Prostate gland (tissue), 2 donors: ENCODE results near the gene GRM8. TPM values are rescaled to one million over a fixed set of nuclear protein-coding genes. Genes with fewer than 3 reads are reported as not detected.

Source experiments
- DNase-seq: peaks from one replicate; pipeline ENCODE4 v3.0.0-alpha.2; 2019; ENCODE audit warnings: low spot score
- H3K27ac ChIP-seq, 2 donors: fragments of 200-600 bp; sonication (generic); 2 replicates each; pipeline ENCODE4 v1.5.1; 2017 to 2019
- H3K27me3 ChIP-seq: fragments of 200-600 bp; sonication (generic); replicated peaks from 2 replicates; pipeline ENCODE4 v1.5.1; 2019; ENCODE audit not compliant: insufficient read depth
- H3K36me3 ChIP-seq, 2 donors: fragments of 200-600 bp; sonication (generic); 1 replicate in 1 of 2; 2 replicates in 1 of 2; pipeline versions ENCODE4 v1.5.1 to v1.8.1; 2017 to 2019
- H3K4me1 ChIP-seq: fragments of 200-600 bp; sonication (generic); replicated peaks from 2 replicates; pipeline ENCODE4 v1.5.1; 2019
- H3K4me3 ChIP-seq, 2 donors: fragments of 200-600 bp; sonication (generic); 2 replicates each; pipeline ENCODE4 v1.5.1; 2017 to 2019
- H3K9me3 ChIP-seq: fragments of 200-600 bp; sonication (generic); 2 replicates; pipeline ENCODE4 v1.5.1; 2017
- CTCF ChIP-seq, 4 experiments: fragments of 200-600 bp in 2 of 4; fragments of 450-650 bp in 2 of 4; sonication (generic) in 2 of 4; IDR thresholded peaks; 1 replicate in 3 of 4; 2 replicates in 1 of 4; pipeline ENCODE4 v1.5.1; 2016 to 2019; ENCODE audit warnings: antibody characterized with exemption in 4 of 4, mild to moderate bottlenecking in 2 of 4, moderate library complexity in 2 of 4
- POLR2A ChIP-seq: fragments of 450-650 bp; IDR thresholded peaks from one replicate; pipeline ENCODE4 v1.6.1; 2016; ENCODE audit warnings: antibody characterized with exemption, mild to moderate bottlenecking
- POLR2AphosphoS5 ChIP-seq: sonication (generic); formaldehyde crosslinking; IDR thresholded peaks from one replicate; pipeline ENCODE4 v1.6.1; 2017; ENCODE audit warnings: antibody characterized with exemption
- WGBS: methylation state at CpG from one replicate; pipeline ENCODE4 v1.1.5; 2018; 5-methylcytosine and 5-hydroxymethylcytosine counted together
- intact Hi-C: fragments of 100-400 bp; cut with DNase I; formaldehyde crosslinking; loops from one replicate; pipeline ENCODE4 v1.14.2; 2022
- total RNA-seq, 2 donors: library from RNA; depleted of rRNA; stranded (reverse); fragments of >200 nt; gene quantifications; one replicate each; pipeline ENCODE4 v1.1.0, GENCODE V29; 2016

GRM8 gene
- total RNA-seq, 2 donors from 2014 or later, result 1.3 to 3.7 TPM

DNA sequence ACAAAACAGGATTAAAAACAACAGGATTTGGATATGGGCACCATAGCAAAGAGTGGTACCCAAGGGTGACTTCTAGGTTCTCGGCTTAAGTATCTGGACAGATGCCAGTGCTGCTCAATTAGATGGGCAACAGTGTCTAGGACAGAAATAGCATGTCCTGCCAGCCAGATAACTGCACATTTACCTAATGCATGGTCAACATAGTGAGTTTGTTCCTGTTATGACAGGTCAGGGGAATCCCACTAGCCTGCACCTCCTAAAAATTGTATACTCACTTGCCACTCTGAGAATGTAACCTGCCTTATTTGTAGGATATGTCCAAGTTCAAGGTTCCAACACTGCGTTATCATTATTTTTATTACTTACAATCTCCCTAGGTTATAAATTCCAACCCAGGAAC, 471.7 kb downstream of the GRM8 start:
- intact Hi-C loops, result no loop called here
- no peaks in the 10 kb centered on the region for H3K36me3 ChIP-seq
- TF ChIP-seq CTCF (IDR thresholded peaks at IDR 0.05) (no peak), POLR2AphosphoS5 (no peak), POLR2A (no peak)
- H3K4me1 ChIP-seq, result no peaks in the 10 kb centered on the region
- no peak overlapping the region for H3K4me3 ChIP-seq
- no peak for DNase-seq
- H3K27me3 ChIP-seq, result no peaks in the 10 kb centered on the region
- no peak overlapping the region for H3K27ac ChIP-seq
- no peaks in the 10 kb centered on the region for H3K9me3 ChIP-seq
- WGBS, result 73% methylated on average over 2 of the region's 2 CpGs

DNA sequence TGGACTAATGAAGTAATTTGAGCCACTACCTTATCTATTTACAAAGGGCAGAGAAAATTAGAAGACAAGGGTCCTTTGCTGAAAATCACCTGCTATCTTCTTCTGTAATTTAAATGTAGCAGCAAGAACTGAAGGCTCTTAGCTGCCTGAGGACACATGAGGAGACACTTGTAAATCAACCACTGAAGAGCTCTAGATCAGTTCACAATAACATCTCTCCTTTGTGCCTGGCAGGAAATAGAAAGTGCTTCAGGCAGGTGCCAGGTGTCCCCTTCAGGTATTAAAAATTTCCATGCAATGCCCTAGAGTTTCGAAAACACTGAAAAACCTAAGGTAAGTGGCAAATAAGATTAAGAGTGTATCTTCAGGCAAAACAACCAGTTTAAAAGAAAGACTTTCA, 474.6 kb downstream of the GRM8 start:
- no peak overlapping the region for H3K4me3 ChIP-seq
- H3K9me3 ChIP-seq, result no peaks in the 10 kb centered on the region
- no peaks in the 10 kb centered on the region for H3K36me3 ChIP-seq
- no peak overlapping the region for H3K27ac ChIP-seq
- no peak for DNase-seq
- intact Hi-C loops, result no loop called here
- H3K27me3 ChIP-seq, result no peaks in the 10 kb centered on the region
- 86% methylated on average over 1 of the region's 1 CpG for WGBS
- TF ChIP-seq CTCF (IDR thresholded peaks at IDR 0.05) (no peak), POLR2AphosphoS5 (no peak), POLR2A (no peak)
- H3K4me1 ChIP-seq, result no peaks in the 10 kb centered on the region

DNA sequence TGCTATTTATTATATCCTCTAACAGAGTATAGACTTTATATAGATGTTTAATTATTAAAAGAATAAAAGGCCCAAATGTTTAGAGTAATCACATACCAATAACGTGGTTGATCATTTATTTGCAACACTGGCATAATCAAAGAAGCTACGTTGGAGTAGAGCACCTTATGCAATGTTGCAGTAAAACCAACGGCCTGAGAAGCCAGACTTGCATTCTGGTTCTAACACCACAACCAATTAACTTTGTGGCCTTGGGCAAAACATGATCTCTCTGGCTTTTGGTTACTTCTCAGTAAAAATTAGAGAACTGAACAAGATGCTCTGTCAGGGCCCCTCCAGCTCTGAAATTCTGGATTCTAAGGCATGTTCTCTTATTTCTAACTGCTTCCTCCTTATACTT, 476.2 kb downstream of the GRM8 start:
- TF ChIP-seq CTCF (IDR thresholded peaks at IDR 0.05) (no peak), POLR2AphosphoS5 (no peak), POLR2A (no peak)
- no peaks in the 10 kb centered on the region for H3K36me3 ChIP-seq
- H3K9me3 ChIP-seq, result no peaks in the 10 kb centered on the region
- no peaks in the 10 kb centered on the region for H3K27me3 ChIP-seq
- no peak overlapping the region for H3K27ac ChIP-seq
- H3K4me3 ChIP-seq, result no peak overlapping the region
- 63% methylated on average over 3 of the region's 3 CpGs for WGBS
- intact Hi-C loops, result no loop called here
- no peaks in the 10 kb centered on the region for H3K4me1 ChIP-seq
- DNase-seq, result no peak

DNA sequence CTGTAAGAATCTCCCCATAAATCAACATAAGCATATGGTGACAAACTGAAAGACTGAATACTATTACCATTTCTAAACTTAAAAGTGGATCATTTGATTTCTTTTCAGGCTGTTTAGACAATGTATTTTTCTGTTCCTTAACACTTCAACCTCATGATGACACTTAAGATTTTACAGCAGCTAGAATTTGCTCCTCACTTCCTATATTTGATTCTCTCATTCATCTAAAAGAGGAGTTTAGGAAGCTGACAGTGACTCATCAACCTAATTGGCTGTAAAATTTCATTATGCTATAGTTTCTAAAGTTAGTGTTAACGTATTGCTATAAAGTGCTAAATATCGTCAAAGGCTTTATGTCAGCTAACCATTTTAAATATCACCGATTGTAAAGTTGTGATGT, 478.7 kb downstream of the GRM8 start:
- no peaks in the 10 kb centered on the region for H3K36me3 ChIP-seq
- H3K4me1 ChIP-seq, result no peaks in the 10 kb centered on the region
- no peak for DNase-seq
- intact Hi-C loops, result no loop called here
- no peak overlapping the region for H3K4me3 ChIP-seq
- no peaks in the 10 kb centered on the region for H3K9me3 ChIP-seq
- 57% methylated on average over 3 of the region's 3 CpGs for WGBS
- H3K27me3 ChIP-seq, result no peaks in the 10 kb centered on the region
- H3K27ac ChIP-seq, result no peak overlapping the region
- no peak for TF ChIP-seq POLR2A

- TF ChIP-seq POLR2AphosphoS5 (no peak), CTCF (IDR thresholded peaks at IDR 0.05) (no peak)
- no peaks in the 10 kb centered on the region for H3K4me1 ChIP-seq
- intact Hi-C loops, result no loop called here
- H3K27me3 ChIP-seq, result no peaks in the 10 kb centered on the region
- no peaks in the 10 kb centered on the region for H3K36me3 ChIP-seq
- no peak for DNase-seq
- H3K4me3 ChIP-seq, result no peak overlapping the region
- WGBS, result 83% methylated on average over 5 of the region's 5 CpGs
- no peaks in the 10 kb centered on the region for H3K9me3 ChIP-seq
- H3K27ac ChIP-seq, result no peak overlapping the region
Measured at GRCh38 chr7:126768836-126769235, 483.9 kb downstream of the GRM8 start.
